HuH-7 (cell line): ENCODE measurements around the gene FCHSD2.
"Not testable (repeated sequence)": the region's sequence is repeated elsewhere in the genome, so short reads cannot be mapped to it uniquely, and the experiment has no call there.

Source experiments
- DNase-seq: peaks from one replicate; pipeline ENCODE4 v3.0.0; 2011; ENCODE audit warnings: low spot score

Gene FCHSD2

DNA sequence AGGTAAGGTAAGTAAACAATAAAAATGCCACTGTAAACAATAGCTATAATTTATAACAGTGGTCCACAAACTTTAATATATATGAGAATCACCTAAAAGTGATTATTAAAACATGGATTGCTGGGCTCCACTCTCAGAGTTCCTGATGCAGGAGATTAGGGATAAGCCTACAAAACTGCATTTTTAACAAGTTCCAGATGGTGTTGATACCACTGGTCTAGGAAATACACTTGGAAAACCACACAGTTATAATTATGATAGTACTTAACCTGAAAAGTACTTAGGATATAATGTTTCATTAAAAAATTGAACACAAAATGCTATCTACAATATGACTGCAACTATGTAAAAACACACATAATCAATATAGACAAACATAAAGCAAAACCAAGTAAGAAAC is 20.4 kb downstream of the FCHSD2 start:
- no peak for DNase-seq

DNA sequence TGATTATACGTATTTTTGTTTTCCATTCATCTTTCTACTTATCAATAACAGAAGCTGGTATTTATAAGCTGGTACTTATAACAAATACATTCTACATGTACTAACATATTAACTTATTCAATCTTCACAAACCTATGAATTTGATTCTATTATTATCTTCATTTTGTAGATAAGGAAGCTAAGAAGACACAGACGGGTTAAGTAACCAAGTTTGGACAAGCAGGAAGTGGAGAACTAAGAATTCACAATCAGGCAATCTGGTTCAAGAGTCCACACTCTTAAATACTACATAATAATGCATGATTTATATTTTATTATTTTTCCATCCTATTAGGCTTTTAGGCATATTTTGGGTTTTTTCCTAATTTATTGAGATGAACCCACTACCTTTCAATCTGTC is 25.0 kb downstream of the FCHSD2 start:
- DNase-seq: no peak

DNA sequence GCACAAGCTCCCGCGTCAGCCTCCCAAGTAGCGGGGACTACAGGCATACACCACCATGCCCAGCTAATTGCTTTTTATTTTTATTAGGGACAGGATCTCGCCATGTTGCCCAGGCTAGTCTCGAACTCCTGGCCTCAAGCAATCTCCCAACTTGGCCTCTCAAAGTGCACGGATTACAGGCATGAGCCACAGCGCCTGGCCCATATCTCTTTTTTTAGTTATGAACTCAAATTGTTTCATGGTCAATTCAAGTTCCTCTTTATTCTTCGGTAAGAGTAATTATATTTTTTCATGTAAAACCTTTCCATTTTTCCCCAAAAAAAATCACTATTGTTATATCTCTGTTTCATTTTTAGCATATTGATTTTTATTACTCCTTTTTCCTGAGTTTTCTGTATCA is 25.5 kb downstream of the FCHSD2 start:
- DNase-seq: no peak

DNA sequence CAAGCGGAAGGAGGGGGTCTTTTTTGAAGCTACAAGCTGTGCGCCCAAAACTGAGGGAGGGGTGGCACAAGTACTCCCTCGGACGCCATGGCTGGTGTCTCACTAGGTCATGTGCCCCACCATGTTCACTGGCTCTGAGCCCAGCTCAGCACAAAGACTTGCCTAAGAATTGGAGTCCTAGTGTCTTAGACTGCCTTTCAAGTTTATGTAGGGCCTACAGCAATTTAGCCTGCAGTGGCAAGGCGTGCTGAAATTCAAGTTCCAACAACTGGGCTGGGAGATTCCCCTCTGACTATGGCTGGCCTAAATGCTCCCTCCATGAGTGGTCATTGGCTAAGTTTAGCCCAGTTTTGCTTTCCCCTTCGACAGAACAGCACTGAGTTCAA is 27.3 kb downstream of the FCHSD2 start:
- no peak for DNase-seq

DNA sequence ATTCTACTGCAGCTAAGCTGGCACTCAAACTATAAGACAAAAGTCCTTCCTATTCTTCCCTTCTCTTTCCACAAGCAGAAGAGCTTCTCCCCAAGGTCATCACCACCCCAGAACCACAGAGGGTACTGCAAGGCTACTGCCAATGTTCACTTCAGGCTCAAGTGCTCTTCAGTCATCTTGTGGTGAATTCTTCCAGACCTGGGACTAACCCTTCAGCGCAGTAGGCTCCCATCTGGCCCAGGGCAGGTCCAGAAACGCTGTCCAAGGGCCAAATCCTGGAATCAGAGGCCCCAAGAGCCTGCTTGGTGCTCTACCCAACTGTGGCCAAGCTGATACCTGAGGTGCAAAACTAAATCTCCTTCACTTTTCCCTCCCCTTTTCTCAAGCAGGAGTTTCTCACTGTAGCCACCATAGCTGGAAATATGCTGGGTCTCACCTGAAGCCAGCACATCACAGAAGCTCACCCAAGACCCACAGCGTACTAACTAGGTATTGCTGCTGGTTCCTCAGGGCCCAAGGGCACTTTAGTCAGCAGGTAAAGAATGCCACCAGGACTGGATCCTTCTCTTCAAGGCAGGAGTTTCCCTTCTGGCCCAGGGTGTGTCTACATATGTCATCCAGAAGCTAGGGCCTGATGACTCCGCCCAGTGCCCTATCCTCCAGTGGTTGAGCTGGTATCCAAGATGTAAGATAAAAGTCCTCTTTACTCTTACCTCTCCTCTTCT is 27.8 kb downstream of the FCHSD2 start:
- no peak for DNase-seq

DNA sequence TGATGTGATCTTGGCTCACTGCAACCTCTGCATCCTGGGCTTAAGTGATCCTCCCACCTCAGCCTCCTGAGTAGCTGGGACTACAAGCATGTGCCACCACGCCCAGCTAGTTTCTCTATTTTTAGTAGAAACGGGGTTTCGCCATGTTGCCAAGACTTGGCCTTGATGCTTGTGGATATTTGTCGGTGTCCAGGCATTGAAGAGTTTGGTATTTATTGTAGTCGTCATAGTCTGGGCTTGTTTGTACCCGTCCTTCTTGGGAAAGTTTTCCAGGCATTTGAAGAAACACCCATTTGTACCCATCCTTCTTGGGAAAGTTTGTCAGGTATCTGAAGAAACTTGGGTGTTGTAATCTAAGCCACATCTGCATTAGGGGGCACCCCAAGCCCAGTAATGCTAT is 28.7 kb downstream of the FCHSD2 start:
- no peak for DNase-seq

DNA sequence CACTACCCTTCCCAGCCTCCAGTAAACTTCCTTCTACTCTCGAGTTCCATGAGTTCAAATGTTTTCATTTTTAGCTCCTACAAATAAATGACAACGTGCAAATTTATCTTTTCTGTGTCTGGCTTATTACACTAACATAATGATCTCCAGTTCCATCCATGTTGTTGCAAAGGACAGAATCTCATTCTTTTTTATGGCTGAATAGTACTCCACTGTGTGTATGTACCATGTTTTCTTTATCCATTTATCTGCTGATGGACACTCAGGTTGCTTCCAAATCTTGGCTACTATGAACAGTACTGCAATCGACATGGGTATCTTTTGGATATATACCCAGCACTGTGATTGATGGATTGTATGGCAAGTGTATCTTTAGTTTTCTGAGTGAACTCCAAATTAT is 34.5 kb downstream of the FCHSD2 start:
- no peak for DNase-seq

DNA sequence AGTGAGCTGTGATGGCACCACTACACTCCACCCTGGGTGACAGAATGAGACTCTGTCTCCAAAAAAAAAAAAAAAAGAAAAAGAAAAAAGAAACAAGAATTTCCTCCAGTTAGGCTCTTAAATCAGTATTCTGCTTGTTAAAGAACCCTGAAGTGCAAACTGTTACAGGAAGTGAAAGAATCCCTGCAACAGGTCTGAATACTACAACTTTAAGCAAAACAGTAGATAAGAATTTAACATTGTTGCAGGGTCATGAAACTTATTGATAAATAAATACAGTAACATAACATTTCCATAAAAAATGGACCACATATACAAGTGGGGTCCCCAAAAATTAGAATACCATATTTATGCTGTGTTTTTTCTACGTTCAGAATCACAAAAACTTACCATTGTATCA is 35.8 kb downstream of the FCHSD2 start:
- DNase-seq: no peak

DNA sequence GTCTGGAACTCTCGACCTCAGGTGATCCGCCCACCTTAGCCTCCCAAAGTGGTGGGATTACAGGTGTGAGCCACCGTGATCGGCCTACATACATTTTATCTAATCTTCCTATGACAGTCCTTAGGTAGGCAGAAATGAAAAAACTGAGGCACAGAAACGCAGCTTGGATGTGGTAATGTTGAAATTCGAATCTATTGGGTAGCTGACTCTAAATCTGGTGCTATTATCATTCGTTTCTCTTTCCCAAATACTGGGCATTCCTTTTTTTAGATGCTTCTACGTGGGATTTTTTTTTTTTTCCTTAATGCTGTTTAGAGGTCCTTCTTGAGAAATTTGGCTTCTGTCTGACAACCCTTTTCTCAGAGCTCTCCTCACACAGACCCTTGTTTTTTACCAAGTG is 41.5 kb downstream of the FCHSD2 start:
- DNase-seq: no peak

DNA sequence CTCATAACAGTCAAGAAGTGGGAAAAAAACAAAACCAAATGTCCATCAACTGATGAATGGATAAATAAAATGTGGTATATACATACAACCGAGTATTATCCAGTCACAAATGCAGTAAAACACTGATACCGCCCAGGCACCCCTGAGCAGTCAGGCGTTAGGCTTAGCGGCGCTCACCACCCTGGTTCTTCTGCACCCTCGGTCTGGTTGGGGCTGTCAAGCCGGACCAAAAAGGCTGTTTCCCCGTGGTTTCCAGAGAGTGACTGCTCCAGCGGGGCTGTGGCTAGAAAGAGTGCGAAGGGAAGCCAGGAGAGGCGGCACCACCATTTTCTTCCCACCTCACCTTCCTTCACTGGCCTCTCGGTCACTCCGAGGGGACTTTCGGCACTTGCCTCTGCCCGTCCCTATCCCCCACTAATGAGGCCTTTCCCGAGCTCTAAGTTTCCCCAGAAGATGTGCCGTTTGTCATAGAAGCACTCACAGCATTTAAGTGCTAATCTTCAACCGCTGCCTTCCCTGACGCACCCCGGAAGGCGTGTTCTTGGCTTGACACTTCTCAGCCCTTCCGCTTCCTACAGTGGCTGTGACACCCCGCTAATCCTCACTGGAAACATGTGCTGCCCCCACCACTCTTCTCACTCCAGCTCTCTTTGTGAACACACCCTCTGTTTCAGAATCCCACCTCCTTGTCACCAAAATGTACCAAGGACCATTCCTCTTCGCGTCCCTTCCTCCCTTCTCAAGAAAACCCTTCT is 42.4 kb downstream of the FCHSD2 start:
- no peak for DNase-seq

DNA sequence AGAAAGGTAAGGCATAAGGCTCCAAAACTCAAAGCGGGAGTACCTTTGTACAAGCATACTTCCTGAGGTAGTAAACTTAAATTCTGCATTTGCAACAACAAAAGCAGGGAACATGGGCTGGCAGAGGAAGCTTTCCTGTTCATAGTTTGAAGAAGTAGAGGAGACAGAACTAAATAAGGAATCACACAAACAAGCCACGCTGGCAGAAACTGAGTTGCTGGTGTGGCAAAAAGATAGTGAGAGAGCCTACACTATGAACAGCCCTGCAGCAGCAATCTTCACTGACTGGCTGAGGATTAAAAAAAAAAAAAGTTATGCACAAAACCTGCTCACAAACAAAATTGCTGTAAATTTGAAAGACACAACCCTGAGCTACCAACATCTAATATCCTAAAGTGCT is 46.5 kb downstream of the FCHSD2 start:
- DNase-seq: no peak

DNA sequence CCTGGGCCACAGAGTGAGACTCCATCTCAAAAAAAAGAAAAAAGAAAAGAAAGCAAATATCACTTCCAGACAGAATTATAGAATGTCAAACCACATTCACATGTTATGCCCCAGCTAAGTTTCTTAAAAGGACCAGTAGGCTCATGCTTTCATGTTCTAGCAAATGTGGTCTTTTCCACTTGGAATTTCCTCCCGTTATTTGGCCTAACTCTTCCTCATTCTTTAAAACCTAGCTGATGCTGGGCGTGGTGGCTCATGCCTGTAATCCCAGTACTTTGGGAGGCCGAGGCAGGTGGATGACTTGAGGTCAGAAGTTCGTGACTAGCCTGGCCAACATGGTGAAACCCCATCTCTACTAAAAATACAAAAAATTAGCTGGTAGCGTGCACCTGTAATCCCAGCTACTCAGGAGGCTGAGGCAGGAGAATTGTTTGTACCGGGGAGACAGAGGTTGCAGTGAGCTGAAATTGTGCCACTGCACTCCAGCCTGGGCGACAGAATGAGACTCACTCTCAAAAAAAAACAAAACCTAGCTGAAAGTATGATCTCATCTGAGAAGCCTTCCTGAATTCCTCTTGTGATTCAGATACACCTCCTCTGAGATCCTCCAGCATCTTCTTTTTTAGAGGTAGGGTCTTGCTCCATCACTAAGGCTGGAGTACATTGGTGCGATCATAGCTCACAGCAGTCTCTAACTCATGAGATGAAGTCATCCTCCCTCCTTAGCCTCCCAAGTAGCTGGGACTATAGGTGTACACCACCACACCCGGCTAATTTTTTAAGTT is 50.4 kb downstream of the FCHSD2 start:
- DNase-seq: no peak

DNA sequence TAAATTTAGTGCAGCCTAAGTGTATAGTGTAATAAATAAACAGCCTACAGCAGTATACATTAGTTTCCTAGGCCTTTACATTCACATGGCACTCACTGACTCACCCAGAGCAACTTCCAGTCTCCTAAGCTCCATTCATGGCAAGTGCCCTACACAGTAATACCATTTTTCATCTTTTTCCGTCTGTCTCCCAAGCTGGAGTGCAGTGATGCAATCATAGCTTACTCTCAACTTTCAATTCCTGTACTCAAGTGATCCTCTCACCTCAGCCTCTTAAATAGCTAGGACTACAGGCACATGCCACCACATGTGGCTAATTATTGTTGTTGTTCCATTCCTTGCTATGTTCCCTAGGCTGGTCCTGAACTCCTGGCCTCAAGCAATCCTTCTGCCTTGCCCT is 54.4 kb downstream of the FCHSD2 start:
- no peak for DNase-seq

DNA sequence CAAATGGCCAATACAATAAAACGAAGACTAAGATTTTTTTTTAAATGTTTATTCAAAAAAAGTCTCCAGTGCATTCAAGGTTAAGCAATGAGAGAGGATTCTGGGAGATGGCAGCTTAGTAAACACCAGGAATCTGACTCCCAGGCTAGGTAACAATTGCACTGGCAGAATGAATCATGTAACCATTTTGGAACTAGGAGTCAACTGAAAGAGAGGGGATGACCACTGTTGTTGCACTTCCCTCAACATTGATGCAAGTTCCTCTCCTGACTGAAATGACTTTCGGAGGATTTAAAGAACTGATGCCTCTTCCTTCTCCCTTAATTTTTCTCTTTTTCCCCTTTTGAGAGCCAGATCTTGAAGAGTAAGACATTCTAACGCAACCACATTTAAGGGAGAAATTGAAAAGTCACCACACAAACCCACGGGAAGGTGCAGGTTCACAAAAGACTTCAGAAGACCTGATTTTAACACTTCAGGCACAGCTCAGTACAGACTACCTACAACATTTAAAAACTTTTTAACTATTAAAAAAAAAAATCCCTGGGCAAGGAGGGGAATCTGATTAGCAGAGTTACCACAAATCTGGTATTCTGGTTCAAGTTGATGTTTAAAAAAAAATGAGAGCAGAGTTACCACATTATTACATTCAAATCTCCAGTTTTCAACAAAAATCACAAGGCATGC is 56.8 kb downstream of the FCHSD2 start:
- peak; percentile 4 for DNase-seq

DNA sequence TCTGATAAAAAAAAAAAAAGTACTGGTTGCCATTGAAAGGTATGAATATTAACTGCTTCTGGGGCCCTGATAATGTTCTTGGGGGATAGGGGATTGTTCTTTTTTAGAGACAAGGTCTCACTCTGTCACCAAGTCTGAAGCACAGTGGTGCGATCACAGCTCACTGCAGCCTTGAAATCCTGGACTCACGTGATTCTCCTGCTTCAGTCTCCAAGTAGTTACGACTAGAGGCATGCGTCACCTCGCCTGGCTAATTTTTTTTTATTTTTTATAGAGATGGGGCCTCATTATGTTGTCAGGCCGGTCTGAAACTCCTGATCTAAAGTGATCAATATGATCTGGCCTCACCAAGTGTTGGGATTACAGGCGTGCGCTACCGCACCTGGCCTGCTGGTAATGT is 63.5 kb downstream of the FCHSD2 start:
- no peak for DNase-seq

DNA sequence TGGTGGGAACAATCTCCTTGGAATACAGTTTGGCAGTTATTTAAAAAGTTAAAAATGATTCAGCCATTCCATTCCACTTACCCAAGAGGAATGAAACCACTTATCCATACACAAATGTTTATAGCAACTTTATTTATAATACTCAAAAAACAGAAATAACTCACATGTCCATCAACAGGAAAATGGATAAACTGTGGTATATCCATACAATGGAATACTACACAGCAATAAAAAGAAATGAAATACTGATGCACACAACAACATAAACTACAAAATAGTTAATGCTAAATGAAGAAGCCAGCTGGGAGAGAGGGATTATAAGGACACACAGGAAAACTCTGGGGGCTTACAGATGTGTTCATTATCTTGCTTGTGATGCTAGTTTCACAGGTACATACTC is 64.7 kb downstream of the FCHSD2 start:
- DNase-seq: no peak

DNA sequence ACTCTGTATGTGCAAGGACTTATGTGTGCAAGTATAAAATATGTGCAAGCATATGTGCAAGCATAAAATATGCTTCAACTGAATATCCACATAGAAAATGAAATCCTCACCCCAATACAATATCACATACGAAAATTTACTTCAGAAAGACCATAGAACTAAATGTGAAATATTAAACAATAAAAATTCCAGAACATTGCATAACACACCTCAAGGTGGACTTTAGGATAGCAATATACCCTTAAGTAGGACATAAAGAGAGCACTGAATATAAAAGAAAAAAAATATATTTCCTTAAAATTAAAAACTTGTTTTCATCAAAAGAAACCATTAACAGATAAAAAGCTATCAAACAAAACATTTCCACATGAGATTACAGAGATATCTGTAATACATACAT is 67.8 kb downstream of the FCHSD2 start:
- DNase-seq: no peak

DNA sequence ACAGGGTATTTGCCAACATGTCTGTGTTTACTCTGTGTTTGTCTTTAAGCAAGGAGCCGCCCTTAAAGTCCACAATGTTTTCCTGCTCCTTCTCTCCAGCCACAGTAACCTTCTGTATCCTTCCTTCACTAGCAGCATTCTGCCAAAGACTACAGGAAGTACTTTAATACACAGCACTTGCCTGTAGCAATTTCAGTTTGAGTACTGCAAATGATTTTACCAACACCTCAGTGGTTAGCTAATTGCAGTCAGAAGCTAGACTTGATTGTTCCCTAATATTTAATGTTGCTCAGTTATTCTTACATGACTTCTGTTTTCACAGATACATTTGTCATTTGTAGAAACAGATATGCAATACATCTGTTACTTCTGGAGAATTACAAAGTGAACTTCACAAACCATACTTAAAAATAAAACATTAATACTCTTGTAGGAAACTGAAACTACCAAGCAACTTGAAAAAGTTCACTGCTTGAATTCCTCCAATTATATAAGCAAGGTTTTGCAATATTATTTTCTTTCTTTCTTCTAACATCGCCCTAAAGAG is 69.1 kb downstream of the FCHSD2 start:
- DNase-seq: peak; percentile 7

DNA sequence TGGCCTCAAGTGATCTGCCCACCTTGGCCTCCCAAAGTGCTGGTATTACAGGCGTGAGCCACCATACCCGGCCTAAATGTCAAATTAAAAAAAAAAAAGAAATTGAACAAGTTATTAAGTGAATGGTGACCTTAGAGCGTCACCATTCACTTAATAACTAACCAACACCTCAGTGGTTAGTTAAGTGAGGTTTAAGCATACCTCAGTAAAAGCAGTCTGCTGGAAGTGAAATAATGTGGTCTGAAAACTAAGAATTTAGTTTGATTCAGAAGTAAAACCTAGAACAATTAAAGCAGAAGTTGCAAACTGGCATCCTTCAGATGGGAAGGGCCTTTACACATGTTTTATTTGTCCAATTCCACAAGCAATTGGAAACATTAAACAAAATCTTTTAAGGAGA is 71.5 kb downstream of the FCHSD2 start:
- DNase-seq: no peak

DNA sequence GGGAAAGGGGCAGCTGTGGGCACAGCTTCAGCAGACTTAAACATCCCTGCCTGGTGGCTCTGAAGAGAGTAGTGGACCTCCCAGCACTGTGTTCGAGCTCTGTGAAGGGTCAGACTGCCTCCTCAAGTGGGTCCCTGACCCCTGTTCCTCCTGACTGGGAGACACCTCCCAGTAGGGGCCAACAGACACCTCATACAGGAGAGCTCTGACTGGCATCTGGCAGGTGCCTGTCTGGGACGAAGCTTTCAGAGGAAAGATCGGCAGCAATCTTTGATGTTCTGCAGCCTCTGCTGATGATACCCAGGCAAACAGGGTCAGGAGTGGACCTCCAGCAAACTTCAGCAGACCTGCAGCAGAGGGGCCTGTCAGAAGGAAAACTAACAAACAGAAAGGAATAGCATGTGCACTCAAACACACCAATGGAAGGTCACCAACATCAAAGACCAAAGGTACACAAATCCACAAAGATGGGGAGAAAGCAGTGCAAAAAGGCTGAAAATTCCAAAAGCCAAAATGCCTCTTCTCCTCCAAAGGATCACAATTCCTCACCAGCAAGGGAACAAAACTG is 80.2 kb downstream of the FCHSD2 start:
- not testable (repeated sequence) for DNase-seq

DNA sequence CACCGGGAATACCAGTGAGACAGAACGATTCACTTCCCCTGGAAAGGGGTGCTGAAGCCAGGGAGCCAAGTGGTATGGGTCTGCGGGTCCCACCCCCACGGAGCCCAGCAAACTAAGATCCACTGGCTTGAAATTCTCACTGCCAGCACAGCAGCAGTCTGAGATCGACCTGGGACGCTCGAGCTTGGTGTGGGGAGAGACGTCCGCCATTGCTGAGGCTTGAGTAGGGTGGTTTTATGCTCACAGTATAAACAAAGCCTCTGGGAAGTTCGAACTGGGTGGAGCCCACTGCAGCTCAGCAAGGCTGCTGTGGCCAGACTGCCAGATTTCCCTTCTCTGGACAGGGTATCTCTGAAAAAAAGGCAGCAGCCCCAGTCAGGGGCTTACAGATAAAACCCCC is 80.7 kb downstream of the FCHSD2 start:
- not testable (repeated sequence) for DNase-seq

DNA sequence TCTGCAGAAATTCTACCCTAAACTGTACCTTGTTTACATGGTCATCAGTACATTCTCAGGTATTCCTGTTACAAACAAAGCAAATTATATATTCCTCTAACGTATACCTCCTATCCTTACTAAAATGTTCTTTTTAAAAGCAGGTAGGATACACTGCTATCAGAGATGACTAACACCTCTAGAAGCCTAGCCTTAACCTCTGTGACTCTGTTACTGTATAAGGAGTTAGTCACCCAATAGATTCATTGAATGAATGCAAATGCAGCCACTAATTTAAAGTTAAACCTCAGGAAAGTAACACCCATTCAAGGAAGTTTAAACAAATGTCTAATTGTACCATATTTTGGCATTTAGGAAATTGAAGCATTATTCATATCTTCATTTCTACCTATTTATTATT is 82.2 kb downstream of the FCHSD2 start:
- DNase-seq: no peak
